ENCODE measurements around the gene ZBTB39. TPM values are rescaled to one million over a fixed set of nuclear protein-coding genes. Genes with fewer than 3 reads are reported as not detected.

Gene ZBTB39
- polyA plus RNA-seq, 1 donor from 2014 or later = 6.4 TPM

GRCh38 chr12:56998981-56999380, 7.4 kb downstream of the ZBTB39 start:
- TF ChIP-seq RAD21 (conservative IDR thresholded peaks at IDR 0.05) (no peak), SMC3 (conservative IDR thresholded peaks at IDR 0.05; ENCODE audit: poor library complexity) (no peak), TAF1 (IDR thresholded peaks at IDR 0.05; ENCODE audit: low read depth) (no peak), EP300 (conservative IDR thresholded peaks at IDR 0.05; ENCODE audit: poor library complexity, severe bottlenecking) (no peak), POLR2AphosphoS5 (IDR thresholded peaks at IDR 0.05) (no peak), MXI1 (conservative IDR thresholded peaks at IDR 0.05; ENCODE audit: poor library complexity, severe bottlenecking) (no peak), EZH2 (IDR thresholded peaks at IDR 0.05; ENCODE audit: borderline replicate concordance, insufficient read depth, low read length, poor library complexity, severe bottlenecking) (no peak)
- TF ChIP-seq, protein P1, sequence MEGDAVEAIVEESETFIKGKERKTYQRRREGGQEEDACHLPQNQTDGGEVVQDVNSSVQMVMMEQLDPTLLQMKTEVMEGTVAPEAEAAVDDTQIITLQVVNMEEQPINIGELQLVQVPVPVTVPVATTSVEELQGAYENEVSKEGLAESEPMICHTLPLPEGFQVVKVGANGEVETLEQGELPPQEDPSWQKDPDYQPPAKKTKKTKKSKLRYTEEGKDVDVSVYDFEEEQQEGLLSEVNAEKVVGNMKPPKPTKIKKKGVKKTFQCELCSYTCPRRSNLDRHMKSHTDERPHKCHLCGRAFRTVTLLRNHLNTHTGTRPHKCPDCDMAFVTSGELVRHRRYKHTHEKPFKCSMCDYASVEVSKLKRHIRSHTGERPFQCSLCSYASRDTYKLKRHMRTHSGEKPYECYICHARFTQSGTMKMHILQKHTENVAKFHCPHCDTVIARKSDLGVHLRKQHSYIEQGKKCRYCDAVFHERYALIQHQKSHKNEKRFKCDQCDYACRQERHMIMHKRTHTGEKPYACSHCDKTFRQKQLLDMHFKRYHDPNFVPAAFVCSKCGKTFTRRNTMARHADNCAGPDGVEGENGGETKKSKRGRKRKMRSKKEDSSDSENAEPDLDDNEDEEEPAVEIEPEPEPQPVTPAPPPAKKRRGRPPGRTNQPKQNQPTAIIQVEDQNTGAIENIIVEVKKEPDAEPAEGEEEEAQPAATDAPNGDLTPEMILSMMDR (IDR thresholded peaks at IDR 0.05; ENCODE audit: poor library complexity, severe bottlenecking) = no peak
- TF ChIP-seq, protein P2, sequence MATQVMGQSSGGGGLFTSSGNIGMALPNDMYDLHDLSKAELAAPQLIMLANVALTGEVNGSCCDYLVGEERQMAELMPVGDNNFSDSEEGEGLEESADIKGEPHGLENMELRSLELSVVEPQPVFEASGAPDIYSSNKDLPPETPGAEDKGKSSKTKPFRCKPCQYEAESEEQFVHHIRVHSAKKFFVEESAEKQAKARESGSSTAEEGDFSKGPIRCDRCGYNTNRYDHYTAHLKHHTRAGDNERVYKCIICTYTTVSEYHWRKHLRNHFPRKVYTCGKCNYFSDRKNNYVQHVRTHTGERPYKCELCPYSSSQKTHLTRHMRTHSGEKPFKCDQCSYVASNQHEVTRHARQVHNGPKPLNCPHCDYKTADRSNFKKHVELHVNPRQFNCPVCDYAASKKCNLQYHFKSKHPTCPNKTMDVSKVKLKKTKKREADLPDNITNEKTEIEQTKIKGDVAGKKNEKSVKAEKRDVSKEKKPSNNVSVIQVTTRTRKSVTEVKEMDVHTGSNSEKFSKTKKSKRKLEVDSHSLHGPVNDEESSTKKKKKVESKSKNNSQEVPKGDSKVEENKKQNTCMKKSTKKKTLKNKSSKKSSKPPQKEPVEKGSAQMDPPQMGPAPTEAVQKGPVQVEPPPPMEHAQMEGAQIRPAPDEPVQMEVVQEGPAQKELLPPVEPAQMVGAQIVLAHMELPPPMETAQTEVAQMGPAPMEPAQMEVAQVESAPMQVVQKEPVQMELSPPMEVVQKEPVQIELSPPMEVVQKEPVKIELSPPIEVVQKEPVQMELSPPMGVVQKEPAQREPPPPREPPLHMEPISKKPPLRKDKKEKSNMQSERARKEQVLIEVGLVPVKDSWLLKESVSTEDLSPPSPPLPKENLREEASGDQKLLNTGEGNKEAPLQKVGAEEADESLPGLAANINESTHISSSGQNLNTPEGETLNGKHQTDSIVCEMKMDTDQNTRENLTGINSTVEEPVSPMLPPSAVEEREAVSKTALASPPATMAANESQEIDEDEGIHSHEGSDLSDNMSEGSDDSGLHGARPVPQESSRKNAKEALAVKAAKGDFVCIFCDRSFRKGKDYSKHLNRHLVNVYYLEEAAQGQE (IDR thresholded peaks at IDR 0.05; ENCODE audit: borderline replicate concordance) = no peak
- H3K36me3 ChIP-seq (ENCODE audit: insufficient read depth, low read length) = no peaks in the 10 kb centered on the region

GRCh38 chr12:56998316-56998715, 8.0 kb downstream of the ZBTB39 start:
- Histone ChIP-seq H3K9me2 (ENCODE audit: insufficient read depth, low read length) (no peaks in the 10 kb centered on the region), H3K79me2 (replicated peaks; ENCODE audit: insufficient read depth, low read length) (peaks cover 32% of the 10 kb centered on the region), H3K4me3 (ENCODE audit: low read length) (no peak overlapping the region), H3K4me2 (ENCODE audit: low read length) (no peak overlapping the region), H2AFZ (ENCODE audit: low read depth, low read length) (no peak overlapping the region), H3K27ac (ENCODE audit: low read length) (no peak overlapping the region), H4K20me1 (ENCODE audit: insufficient read depth) (no peaks in the 10 kb centered on the region), H3F3A (ENCODE audit: insufficient read depth, low read length, poor library complexity, severe bottlenecking) (no peaks in the 10 kb centered on the region), H3K9ac (ENCODE audit: low read length) (no peak overlapping the region), H3K36me3 (ENCODE audit: insufficient read depth, low read length) (no peaks in the 10 kb centered on the region), H3K27me3 (ENCODE audit: insufficient read depth, low read depth, low read length) (no peaks in the 10 kb centered on the region), H3K9me3 (ENCODE audit: low read length) (no peaks in the 10 kb centered on the region)
- TF ChIP-seq, protein P1 (IDR thresholded peaks at IDR 0.05; ENCODE audit: poor library complexity, severe bottlenecking) = no peak
- TF ChIP-seq MXI1 (conservative IDR thresholded peaks at IDR 0.05; ENCODE audit: poor library complexity, severe bottlenecking) (no peak), EP300 (conservative IDR thresholded peaks at IDR 0.05; ENCODE audit: poor library complexity, severe bottlenecking) (no peak), POLR2AphosphoS5 (IDR thresholded peaks at IDR 0.05) (no peak)
- TF ChIP-seq, protein P2 (IDR thresholded peaks at IDR 0.05; ENCODE audit: borderline replicate concordance) = no peak

More at GRCh38 chr12:56998981-56999380, 7.4 kb downstream of the ZBTB39 start:
- no peak overlapping the region for H3K4me3 ChIP-seq (ENCODE audit: low read length)
- H2AFZ ChIP-seq (ENCODE audit: low read depth, low read length) = no peak overlapping the region
- H3K27me3 ChIP-seq (ENCODE audit: insufficient read depth, low read depth, low read length) = no peaks in the 10 kb centered on the region
- peaks cover 34% of the 10 kb centered on the region for H3K79me2 ChIP-seq (replicated peaks; ENCODE audit: insufficient read depth, low read length)
- H3K9me2 ChIP-seq (ENCODE audit: insufficient read depth, low read length) = no peaks in the 10 kb centered on the region
- H3K9ac ChIP-seq (ENCODE audit: low read length) = no peak overlapping the region
- H3F3A ChIP-seq (ENCODE audit: insufficient read depth, low read length, poor library complexity, severe bottlenecking) = no peaks in the 10 kb centered on the region
- H4K20me1 ChIP-seq (ENCODE audit: insufficient read depth) = no peaks in the 10 kb centered on the region
- no peak overlapping the region for H3K27ac ChIP-seq (ENCODE audit: low read length)
- no peak overlapping the region for H3K4me2 ChIP-seq (ENCODE audit: low read length)
- no peaks in the 10 kb centered on the region for H3K9me3 ChIP-seq (ENCODE audit: low read length)
